Measurements from ENCODE around the gene FAM110A.

DNA sequence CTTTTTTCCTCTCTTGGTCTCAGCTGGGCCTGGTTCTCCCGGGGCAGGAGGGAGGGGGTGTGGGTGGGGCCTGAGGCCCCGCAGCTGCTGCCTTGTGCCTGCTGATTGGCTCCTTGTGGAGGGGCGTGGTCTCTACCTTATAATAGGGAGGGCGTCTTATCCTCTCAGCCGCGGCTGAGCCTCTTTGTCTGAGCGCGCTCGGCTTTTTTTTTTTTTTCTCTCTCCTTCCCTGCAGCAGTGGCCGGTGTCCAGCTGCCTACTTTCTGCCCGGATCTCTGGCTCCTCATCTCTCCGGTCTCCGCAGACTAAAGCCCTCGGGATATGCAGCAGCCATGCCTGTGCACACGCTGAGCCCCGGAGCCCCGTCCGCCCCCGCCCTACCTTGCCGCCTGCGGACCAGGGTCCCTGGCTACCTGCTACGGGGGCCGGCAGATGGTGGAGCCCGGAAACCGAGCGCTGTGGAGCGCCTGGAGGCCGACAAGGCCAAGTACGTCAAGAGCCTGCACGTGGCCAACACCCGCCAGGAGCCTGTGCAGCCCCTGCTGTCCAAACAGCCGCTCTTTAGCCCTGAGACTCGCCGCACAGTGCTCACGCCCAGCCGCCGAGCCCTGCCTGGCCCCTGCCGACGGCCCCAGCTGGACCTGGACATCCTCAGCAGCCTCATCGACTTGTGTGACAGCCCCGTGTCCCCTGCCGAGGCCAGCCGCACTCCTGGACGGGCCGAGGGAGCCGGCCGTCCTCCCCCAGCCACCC lies 11.1 kb downstream of the FAM110A start:
- no peak for TF ChIP-seq ZFX (IDR thresholded peaks at IDR 0.05; ENCODE audit: borderline replicate concordance)
- no peak for TF ChIP-seq CTCF (IDR thresholded peaks at IDR 0.05)
